Measurements from ENCODE around the gene CYP3A7. TPM values are rescaled to one million over a fixed set of nuclear protein-coding genes. Genes with fewer than 3 reads are reported as not detected.
"Not testable (repeated sequence)": the region's sequence is repeated elsewhere in the genome, so short reads cannot be mapped to it uniquely, and the experiment has no call there.

The CYP3A7 gene
- total and polyA plus RNA-seq, 10 donors = not detected

DNA sequence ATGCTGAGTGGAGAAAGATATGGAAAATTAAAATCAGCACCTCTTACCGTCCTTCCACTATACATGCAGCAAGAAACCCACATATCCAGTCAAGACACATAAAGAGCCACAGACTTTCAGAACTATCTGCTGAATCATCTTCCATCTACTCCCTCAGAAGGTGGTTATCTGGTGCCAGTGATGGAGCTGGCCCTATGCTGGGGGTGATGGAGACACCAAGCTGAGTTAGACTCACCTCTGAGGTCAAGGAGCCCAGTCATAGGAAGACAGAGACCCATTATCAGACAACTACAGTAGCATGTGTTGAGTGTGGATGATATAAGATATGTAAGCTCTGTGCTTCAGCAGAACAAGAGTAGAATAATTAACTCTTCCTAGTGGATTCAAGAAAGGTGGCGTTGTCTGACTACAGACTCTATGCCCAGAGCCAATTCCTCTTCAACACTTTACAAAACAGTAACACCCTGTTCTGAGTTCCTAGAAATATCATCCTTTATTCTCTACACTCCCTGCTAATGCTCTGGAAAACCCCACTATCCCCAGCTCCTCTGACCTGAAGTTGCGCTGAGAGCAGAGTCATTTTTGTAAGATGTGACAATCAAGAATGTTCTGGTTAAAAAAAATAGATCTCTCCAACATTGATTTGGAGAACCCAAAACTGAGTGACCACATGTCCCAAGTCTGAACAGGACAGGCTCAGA, 69.5 kb downstream of the CYP3A7 start:
- H3K36me3 ChIP-seq = peaks cover 0 to 52% (median 0%) of the 10 kb centered on the region in 6 donors
- no peak for DNase-seq
- 89 to 97% (median 94%) methylated on average over 3 of the region's 3 CpGs for WGBS, 5 donors
- intact Hi-C loops (cut with DNase I; ENCODE audit: low total_unique reads) = no loop called here
- TF ChIP-seq CTCF (IDR thresholded peaks at IDR 0.05 in 8 of 11, conservative IDR thresholded peaks at IDR 0.05 in 3 of 11) (no peak), POLR2A (IDR thresholded peaks at IDR 0.05) (no peak), POLR2AphosphoS5 (IDR thresholded peaks at IDR 0.05) (no peak)
- H3K4me1 ChIP-seq = no peaks in the 10 kb centered on the region
- no peak overlapping the region for H3K4me3 ChIP-seq
- H3K27me3 ChIP-seq (replicated peaks in 1 of 7) = no peaks in the 10 kb centered on the region
- no peaks in the 10 kb centered on the region for H3K9me3 ChIP-seq
- no peak overlapping the region for H3K27ac ChIP-seq

DNA sequence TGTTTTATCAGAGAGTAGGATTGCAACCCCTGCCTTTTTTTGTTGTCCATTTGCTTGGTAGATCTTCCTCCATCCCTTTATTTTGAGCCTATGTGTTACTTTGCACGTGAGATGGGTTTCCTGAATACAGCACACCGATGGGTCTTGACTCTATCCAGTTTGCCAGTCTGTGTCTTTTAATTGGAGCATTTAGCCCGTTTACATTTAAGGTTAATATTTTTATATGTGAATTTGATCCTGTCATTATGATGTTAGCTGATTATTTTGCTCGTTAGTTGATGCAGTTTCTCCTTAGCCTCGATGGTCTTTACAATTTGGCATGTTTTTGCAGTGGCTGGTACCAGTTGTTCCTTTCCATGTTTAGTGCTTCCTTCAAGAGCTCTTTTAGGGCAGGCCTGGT, 77.1 kb downstream of the CYP3A7 start:
- peaks cover 0 to 24% (median 0%) of the 10 kb centered on the region in 6 donors for H3K36me3 ChIP-seq
- intact Hi-C loops (cut with DNase I; ENCODE audit: low total_unique reads); H3K4me1 ChIP-seq; H3K4me3 ChIP-seq; H3K9me3 ChIP-seq; H3K27me3 ChIP-seq (replicated peaks in 1 of 7); DNase-seq; H3K27ac ChIP-seq: not testable (repeated sequence)
- WGBS, 5 donors = 85 to 94% (median 92%) methylated on average over 5 of the region's 5 CpGs

Small RNA genes within 50 kb of the gene (small RNA-seq; reads per million reads assigned to genes)
- 0 reads per million in 4 donors for gene CYP3A51P
- 0 reads per million in 4 donors for gene CYP3A7-CYP3A51P

Other genes with a start within 250 kb of the CYP3A7 start
- gene ZNF394, start 234.9 kb downstream of the CYP3A7 start, total RNA-seq = 10 to 100 TPM; 46.3 to 96.2 (median 52.0) TPM
- gene ZNF394, start 234.9 kb downstream of the CYP3A7 start, polyA plus RNA-seq = 10 to 100 TPM; 25.8 to 37.5 (median 32.3) TPM
- 10 to 100 TPM in 3 of 7 donors, 1 to 10 TPM in 4; 7.5 to 12.2 (median 9.2) TPM for gene ZKSCAN5, start 230.5 kb downstream of the CYP3A7 start, total RNA-seq
- 1 to 10 TPM; 2.9 to 3.6 (median 3.0) TPM for gene ZKSCAN5, start 230.5 kb downstream of the CYP3A7 start, polyA plus RNA-seq
- gene FAM200A, start 183.1 kb downstream of the CYP3A7 start, total RNA-seq = 1 to 10 TPM; 5.3 to 9.2 (median 6.1) TPM
- gene FAM200A, start 183.1 kb downstream of the CYP3A7 start, polyA plus RNA-seq = 1 to 10 TPM; 4.9 to 5.5 (median 5.0) TPM
- 100 to 1,000 TPM in 3 of 7 donors, 10 to 100 TPM in 4; 70.9 to 176 (median 98.2) TPM for gene ZNF655, start 176.6 kb downstream of the CYP3A7 start, total RNA-seq
- gene ZNF655, start 176.6 kb downstream of the CYP3A7 start, polyA plus RNA-seq = 10 to 100 TPM; 34.5 to 56.1 (median 49.8) TPM
- gene TMEM225B, start 136.9 kb downstream of the CYP3A7 start, total RNA-seq = 1 to 10 TPM in 2 of 7 donors, under 1 TPM in 3, not detected in 2; 0.43 to 1.4 (median 0.77) TPM
- 1 to 10 TPM in 2 of 3 donors, under 1 TPM in 1; 0.91 to 1.6 (median 1.3) TPM for gene TMEM225B, start 136.9 kb downstream of the CYP3A7 start, polyA plus RNA-seq
- 10 to 100 TPM; 18.7 to 30.8 (median 26.4) TPM for gene ZSCAN25, start 118.2 kb downstream of the CYP3A7 start, total RNA-seq
- gene ZSCAN25, start 118.2 kb downstream of the CYP3A7 start, polyA plus RNA-seq = 1 to 10 TPM; 3.8 to 7.2 (median 4.2) TPM
- not detected for gene CYP3A5, start 55.2 kb downstream of the CYP3A7 start, total RNA-seq
- under 1 TPM in 2 of 3 donors, not detected in 1; 0.09 to 0.10 TPM for gene CYP3A5, start 55.2 kb downstream of the CYP3A7 start, polyA plus RNA-seq
- not detected for gene CYP3A4, start 49.0 kb upstream of the CYP3A7 start, total RNA-seq
- not detected for gene CYP3A4, start 49.0 kb upstream of the CYP3A7 start, polyA plus RNA-seq
- 1 to 10 TPM in 1 of 7 donors, under 1 TPM in 1, not detected in 5; 0.39 to 1.2 TPM for gene CYP3A43, start 92.8 kb upstream of the CYP3A7 start, total RNA-seq
- gene CYP3A43, start 92.8 kb upstream of the CYP3A7 start, polyA plus RNA-seq = not detected
- gene OR2AE1, start 141.8 kb upstream of the CYP3A7 start, total RNA-seq = under 1 TPM in 1 of 7 donors, not detected in 6; 0.94 TPM
- not detected for gene OR2AE1, start 141.8 kb upstream of the CYP3A7 start, polyA plus RNA-seq
- gene TRIM4, start 184.3 kb upstream of the CYP3A7 start, total RNA-seq = 10 to 100 TPM; 34.7 to 58.5 (median 40.3) TPM
- 10 to 100 TPM; 14.3 to 20.9 (median 14.7) TPM for gene TRIM4, start 184.3 kb upstream of the CYP3A7 start, polyA plus RNA-seq
- 1 to 10 TPM in 1 of 7 donors, under 1 TPM in 1, not detected in 5; 0.47 to 1.0 TPM for gene GJC3, start 194.4 kb upstream of the CYP3A7 start, total RNA-seq
- under 1 TPM in 2 of 3 donors, not detected in 1; 0.29 to 0.53 TPM for gene GJC3, start 194.4 kb upstream of the CYP3A7 start, polyA plus RNA-seq
- gene AZGP1, start 240.8 kb upstream of the CYP3A7 start, total RNA-seq = under 1 TPM in 1 of 7 donors, not detected in 6; 0.79 TPM
- gene AZGP1, start 240.8 kb upstream of the CYP3A7 start, polyA plus RNA-seq = 1 to 10 TPM in 1 of 3 donors, under 1 TPM in 2; 0.13 to 2.3 (median 0.36) TPM

Data from spleen (tissue), 11 donors.